ENCODE results near the gene MRAS. TPM values are rescaled to one million over a fixed set of nuclear protein-coding genes. Genes with fewer than 3 reads are reported as not detected.

Gene MRAS
- total RNA-seq, 1 donor from 2014 or later, result 0.07 TPM

- H3K27ac Mint-ChIP-seq, result no peak overlapping the region
- intact Hi-C loops (cut with micrococcal nuclease), result no loop called here
- H3K27me3 Mint-ChIP-seq, result peaks cover 5% of the 10 kb centered on the region
- H3K4me3 Mint-ChIP-seq, result no peak overlapping the region
- no peak for TF ChIP-seq CTCF (IDR thresholded peaks at IDR 0.05)
- ChIA-PET CTCF (no interaction called here), POLR2A (no interaction called here)
- no peaks in the 10 kb centered on the region for H3K9me3 Mint-ChIP-seq
- H3K36me3 Mint-ChIP-seq (ENCODE audit: low read depth), result no peaks in the 10 kb centered on the region
- ATAC-seq (ENCODE audit: low read depth) (no peak), DNase-seq (no peak)
- H3K4me1 Mint-ChIP-seq, result no peaks in the 10 kb centered on the region
These were observed 96.9 kb downstream of the MRAS start for GRCh38 chr3:138445236-138445635.

- intact Hi-C loops (cut with micrococcal nuclease), result no loop called here
- Mint-ChIP-seq H3K27me3 (peaks cover 4% of the 10 kb centered on the region), H3K4me3 (no peak overlapping the region), H3K9me3 (no peaks in the 10 kb centered on the region), H3K4me1 (no peaks in the 10 kb centered on the region), H3K27ac (no peak overlapping the region), H3K36me3 (ENCODE audit: low read depth) (no peaks in the 10 kb centered on the region)
- DNase-seq (no peak), ATAC-seq (ENCODE audit: low read depth) (no peak)
- ChIA-PET POLR2A (no interaction called here), CTCF (no interaction called here)
- TF ChIP-seq CTCF (IDR thresholded peaks at IDR 0.05), result no peak
These were observed 97.3 kb downstream of the MRAS start for GRCh38 chr3:138445654-138446053.

- no peaks in the 10 kb centered on the region for H3K9me3 Mint-ChIP-seq
- H3K36me3 Mint-ChIP-seq (ENCODE audit: low read depth), result no peaks in the 10 kb centered on the region
- H3K4me3 Mint-ChIP-seq, result no peak overlapping the region
- CTCF ChIA-PET, result no interaction called here
- no peak for DNase-seq
- no peak for ATAC-seq (ENCODE audit: low read depth)
- H3K27ac Mint-ChIP-seq, result no peak overlapping the region
- no peak for TF ChIP-seq CTCF (IDR thresholded peaks at IDR 0.05)
- POLR2A ChIA-PET, result no interaction called here
- H3K27me3 Mint-ChIP-seq, result peaks cover 9% of the 10 kb centered on the region
- H3K4me1 Mint-ChIP-seq, result no peaks in the 10 kb centered on the region
- intact Hi-C loops (cut with micrococcal nuclease), result no loop called here
These were observed 100.3 kb downstream of the MRAS start for GRCh38 chr3:138448631-138449030.

GRCh38 chr3:138449490-138449889 lies 101.1 kb downstream of the MRAS start:
- H3K9me3 Mint-ChIP-seq, result no peaks in the 10 kb centered on the region
- DNase-seq (no peak), ATAC-seq (ENCODE audit: low read depth) (no peak)
- H3K27me3 Mint-ChIP-seq, result peaks cover 6% of the 10 kb centered on the region
- H3K4me1 Mint-ChIP-seq, result no peaks in the 10 kb centered on the region
- POLR2A ChIA-PET, result no interaction called here
- CTCF ChIA-PET, result no interaction called here
- no peak for TF ChIP-seq CTCF (IDR thresholded peaks at IDR 0.05)
- H3K36me3 Mint-ChIP-seq (ENCODE audit: low read depth), result no peaks in the 10 kb centered on the region
- no peak overlapping the region for H3K27ac Mint-ChIP-seq
- intact Hi-C loops (cut with micrococcal nuclease), result no loop called here
- no peak overlapping the region for H3K4me3 Mint-ChIP-seq

GRCh38 chr3:138450181-138450580 lies 101.8 kb downstream of the MRAS start:
- intact Hi-C loops (cut with micrococcal nuclease), result no loop called here
- Mint-ChIP-seq H3K27ac (no peak overlapping the region), H3K36me3 (ENCODE audit: low read depth) (no peaks in the 10 kb centered on the region), H3K27me3 (peaks cover 6% of the 10 kb centered on the region), H3K9me3 (no peaks in the 10 kb centered on the region), H3K4me3 (no peak overlapping the region), H3K4me1 (no peaks in the 10 kb centered on the region)
- ATAC-seq (ENCODE audit: low read depth) (no peak), DNase-seq (no peak)
- TF ChIP-seq CTCF (IDR thresholded peaks at IDR 0.05), result no peak
- CTCF ChIA-PET, result no interaction called here
- POLR2A ChIA-PET, result no interaction called here
